GM18520 (cell line): ENCODE data around the gene ILK.
A peak's percentile ranks its signal among the peaks of the same experiment; 100 is the strongest.

ENCODE experiments used
- ATAC-seq: cut with Tn5 transposase; IDR thresholded peaks from one replicate; pipeline ENCODE4 v1.9.1; 2021; ENCODE audit not compliant: unreplicated experiment

The ILK gene

DNA sequence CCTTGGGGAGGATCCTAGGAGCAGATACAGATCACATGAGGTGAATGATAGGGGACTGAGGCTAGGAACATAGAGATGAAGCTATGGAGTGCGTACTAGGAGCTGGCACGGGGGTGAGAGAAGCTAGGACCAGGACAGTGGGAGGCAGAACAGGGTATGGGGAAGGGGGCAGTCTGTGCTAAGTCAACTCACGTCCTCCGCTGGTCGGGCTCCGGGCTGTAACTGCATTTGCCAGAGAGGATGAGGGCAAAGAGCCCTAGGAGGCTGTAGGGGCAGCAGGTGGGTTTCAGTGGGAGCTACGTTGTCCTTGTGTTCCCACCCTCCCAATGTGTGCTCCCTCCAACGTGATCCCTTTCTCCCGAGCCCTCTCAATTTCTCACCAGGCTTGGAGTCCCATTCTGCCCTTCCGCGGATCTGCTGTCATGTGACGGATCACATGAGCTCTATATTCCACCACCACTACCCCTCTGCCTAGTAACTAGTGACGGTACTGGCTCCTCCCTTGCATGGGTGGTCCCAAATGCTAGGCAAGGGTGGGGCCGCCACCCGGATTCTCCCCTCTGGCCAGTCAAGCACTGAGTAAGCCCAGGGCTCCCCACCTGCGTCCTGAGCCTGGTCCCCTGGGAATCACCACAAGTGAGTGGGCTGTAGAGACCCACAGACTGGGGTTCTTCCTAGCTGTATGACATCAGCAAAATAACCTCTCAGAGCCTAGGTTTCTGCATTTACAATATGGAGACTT is 15.6 kb downstream of the ILK start, which contains the start of gene TPP1:
TPP1 (minus strand) TSS at position 419 of the 742 bp plus-strand sequence; CDS start at position 397, 22 bp downstream.
- peak; percentile 97 for ATAC-seq

GRCh38 chr11:6620636-6621035 is 17.1 kb downstream of the ILK start:
- ATAC-seq, result no peak

DNA sequence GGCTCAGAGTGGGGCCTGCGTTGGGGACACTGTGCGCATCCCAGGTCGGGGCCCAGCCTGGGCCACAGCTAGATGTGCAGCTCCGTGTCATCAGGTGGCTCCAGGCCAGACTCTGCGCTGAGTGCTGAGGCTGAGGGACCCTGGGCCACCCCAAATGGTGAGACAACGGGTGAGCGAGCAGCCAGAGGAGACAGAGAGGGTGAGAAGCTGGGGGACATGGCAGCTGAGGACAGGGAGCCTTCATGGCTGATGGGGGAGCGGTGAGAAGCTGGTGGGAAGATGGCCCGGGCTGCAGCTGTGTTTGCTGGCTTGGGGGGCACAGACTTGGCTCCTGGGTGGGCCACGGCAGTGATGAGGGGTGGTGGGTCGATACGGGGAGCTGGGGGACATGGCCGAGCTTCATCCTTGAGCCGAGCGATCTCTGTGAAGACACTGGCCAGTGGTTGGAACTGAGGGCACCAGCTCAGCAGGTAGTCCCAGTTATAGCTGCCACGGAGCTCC is 18.2 kb downstream of the ILK start:
- ATAC-seq, result no peak

DNA sequence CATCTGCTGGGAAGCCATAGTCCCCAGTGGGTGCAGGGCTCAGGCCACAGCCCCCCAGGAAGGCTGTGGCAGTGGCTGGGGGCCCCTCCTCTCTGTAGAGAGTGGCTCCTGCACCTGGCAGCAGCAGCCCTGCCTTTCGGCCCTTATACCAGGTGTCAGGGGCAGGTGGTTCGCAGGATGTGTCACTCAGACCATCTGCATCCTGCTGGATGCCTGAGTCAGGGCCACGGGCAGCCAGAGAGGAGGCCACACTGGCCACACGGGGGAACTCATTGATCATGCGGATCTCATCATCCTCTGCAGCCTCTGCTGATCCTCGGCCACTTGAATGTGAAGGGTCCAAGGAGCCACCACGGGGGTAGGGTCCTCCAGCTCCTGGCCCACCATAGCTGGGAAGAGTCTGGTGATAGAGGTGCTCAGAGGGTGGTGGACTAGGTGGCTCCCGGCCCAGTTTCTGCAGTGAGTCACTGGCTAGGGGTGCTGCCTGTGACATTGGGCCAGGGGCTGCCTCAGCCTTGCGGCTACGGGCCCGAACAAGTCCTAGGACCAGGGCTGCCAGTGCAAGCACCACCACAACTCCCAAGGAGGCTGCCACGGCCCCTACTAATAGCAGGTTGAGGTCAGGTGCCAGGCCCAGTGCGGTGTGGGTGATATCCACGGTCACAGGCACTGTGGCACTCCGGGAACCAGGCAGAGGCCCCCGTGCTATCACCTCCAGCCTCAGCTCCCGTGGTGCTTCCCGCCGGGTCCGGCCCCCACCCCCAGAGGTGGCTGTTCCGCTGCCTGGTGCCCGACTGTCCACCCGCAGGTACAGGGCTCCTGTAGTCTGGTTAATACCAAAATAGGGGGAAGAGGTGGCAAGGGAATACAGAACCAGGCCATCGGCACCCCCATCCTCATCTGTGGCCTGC is 18.9 kb downstream of the ILK start:
- ATAC-seq, result no peak

- no peak for ATAC-seq
These were observed 20.1 kb downstream of the ILK start for GRCh38 chr11:6623391-6624363.

GRCh38 chr11:6625156-6625831 is 21.7 kb downstream of the ILK start:
- ATAC-seq, result no peak

DNA sequence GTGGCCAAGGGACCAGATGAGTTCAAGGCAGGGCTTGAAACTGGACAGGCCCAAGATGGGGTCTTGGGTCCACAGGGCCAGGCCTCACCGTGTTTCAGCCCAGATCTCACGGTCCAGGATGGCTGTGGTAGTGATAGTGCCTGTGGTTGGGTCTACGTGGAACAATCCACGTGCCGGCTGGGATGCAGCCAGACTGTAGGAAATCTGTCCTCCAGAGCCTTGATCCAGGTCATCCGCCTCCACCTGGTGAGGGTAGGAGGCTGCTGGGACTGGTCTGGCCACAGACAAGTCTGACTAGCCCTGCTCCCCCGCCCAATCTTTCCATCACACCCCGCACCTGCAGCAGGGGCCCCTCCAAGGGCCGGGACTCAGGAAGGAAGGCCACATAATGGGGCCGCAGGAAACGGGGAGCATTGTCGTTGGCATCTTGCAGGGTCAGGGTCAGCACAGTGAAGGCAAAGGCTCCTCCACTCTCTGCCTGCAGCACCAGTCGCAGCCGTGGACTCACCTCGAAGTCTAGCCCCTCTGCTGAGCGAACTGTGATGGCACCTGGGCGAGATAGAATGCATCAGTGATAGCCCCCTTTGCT is 22.4 kb downstream of the ILK start:
- ATAC-seq, result no peak

DNA sequence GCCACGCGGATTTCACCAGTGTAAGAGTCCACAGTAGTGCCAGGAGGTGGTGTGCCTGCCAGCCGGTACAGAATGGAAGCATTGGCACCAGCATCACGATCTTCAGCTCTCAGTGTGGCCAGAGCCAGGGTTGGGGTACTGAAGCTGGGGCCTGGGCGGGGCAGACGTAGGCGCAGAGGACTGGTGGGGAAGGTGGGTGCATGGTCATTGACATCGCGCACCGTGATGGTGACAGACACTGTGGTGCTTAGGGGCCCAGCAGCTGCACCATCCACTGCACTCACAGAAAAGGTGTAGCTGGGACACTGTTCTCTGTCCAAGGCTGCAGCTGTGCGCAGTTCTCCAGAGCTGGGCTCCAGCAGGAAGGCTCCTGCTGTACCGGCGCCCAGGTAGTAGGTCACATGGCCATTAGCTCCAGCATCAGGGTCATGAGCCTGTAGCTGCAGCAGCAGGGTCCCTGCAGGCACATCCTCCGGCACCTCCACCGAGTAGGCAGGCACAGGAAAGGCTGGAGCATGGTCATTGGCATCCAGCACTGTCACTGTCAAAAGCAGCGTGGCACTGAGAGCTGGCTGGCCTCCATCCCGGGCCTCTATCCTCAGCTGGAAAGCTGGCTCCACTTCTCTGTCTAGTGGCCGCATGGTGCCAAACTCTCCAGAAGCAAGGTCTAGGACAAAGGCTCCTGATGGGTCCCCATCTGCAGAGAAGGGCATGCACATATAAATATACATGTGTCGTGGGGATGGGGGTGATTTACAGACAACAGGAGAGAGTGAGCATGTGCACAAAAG is 23.6 kb downstream of the ILK start:
- ATAC-seq, result no peak

DNA sequence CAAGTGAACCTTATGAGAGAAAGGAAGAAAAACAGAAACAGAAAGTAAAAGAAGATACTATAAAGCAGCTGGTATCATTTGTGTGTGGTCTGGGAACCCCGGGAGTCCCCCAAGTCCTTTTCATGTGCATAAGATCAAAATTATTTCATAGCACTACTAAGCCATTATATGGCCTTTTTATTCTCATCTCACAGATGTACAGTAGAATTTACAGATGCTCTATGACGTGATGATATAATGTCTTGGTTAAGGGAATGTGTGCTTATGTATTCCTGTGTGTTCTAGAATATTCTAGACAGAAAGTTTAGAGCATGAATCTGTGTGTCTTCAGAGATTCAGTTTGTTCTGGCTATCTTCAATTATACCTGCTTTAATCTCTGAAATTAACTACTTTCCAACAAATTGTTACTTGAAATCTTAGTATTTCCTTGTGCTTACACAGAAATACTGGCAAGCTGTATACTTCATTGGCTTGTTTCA is 24.2 kb downstream of the ILK start:
- peak; percentile 80 for ATAC-seq

DNA sequence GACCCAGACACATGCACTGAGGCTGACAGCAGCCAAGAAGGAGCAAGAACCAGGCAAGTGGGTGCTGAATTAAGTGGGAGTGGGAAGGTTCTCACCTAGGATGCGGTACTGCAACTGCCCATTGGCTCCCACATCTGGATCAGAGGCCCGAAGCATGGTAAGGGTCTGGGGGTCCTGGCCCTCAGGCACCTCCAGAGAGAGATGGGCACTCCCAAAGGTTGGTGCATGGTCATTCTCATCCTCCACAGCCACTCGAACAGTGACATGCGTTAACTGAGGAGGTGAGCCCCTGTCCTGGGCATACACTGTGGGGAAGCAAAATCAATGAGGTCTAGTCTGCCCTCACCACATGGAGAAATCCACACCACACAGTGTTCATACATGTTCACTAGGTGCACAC is 25.0 kb downstream of the ILK start:
- ATAC-seq, result no peak

GRCh38 chr11:6629573-6629891 is 26.0 kb downstream of the ILK start:
- ATAC-seq, result no peak

DNA sequence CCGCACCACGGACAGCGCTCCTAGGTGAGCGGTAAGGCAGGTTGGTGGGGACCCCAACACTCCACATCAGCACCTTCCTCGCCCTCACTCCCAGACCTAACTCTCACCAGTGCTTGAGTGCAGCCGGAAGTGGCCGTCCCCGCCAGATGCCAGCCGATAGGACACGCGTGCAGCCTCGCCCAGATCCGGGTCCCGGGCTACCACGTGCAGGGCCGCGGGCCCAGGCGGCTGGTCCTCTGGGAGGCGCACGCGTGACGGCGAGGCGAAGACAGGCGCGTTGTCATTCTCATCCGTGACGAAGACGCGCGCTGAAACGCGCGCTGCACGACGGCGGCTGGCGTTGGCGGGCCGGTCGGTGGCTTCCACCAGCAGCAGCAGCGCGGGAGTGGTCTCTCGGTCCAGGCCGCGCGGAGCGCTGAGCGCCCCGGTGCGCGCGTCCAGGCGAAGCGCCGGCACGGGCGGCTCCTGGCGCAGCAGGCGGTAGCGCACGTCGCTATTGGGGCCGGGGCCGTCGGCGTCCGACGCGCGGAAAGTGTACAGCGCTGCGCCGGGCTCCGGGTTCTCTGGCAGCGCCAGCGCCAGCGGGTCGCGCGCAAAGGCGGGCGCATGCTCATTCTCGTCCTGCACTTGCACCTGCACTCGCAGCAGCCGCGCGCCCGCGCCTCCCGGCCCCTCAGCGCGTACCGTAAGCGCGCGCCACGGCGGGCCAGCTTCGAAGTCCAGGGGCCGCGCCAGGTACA is 26.5 kb downstream of the ILK start:
- ATAC-seq, result no peak

DNA sequence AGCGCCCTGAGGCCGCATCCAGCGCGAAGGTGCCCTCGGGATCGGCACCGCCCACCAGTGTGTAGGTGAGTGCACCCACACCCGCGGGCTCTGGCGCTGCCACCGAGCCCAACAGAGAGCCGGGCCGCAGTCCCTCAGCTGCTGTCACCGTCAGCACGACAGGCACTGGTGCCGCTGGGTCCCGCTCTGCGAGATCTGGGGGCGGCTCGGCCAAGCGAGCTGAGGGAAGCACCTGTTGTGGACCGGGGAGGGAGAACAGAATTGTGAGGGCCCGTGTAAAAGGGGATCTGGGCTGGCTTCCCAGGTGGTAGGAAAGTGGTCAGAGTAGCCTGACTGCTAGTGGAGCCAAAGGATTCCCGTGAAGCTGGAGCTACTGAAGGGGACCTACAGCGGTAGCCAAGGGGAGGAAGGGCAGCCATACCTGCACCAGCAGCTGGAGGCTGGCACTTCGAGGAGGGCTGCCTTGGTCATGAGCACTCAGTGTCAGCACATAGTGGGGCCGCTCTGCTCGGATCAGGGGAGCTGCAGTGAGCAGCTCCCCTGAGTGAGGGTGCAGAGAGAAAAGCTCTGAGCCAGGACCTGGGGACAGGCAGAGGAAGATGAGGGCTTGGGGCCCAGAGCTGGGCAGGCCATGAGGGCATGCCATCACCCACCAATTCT is 27.2 kb downstream of the ILK start:
- ATAC-seq, result no peak

DNA sequence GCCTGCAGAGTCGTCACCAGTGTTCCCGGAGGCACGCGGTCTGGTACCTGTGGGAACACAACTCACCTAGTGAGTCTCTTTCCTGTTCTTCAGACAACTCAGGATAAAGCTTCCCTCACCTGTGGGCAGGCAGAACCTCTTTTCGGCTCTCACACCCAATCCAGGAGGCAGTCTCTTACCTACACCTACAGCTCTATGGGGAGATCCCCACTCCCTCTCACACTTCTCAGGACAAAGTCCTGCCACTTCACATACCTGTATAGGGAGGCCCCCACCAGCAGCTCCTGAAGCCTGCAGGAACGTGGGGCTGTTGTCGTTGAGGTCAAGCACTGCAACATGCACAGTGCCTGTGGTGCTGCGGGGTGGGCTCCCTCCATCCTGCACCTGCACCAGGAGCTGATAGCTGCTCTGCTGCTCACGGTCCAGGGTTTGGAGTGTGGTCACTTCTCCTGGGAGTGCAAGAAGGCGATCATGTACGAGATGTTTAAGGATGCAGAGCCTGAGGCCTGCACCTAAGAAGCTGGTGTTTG is 27.9 kb downstream of the ILK start:
- ATAC-seq, result no peak

- ATAC-seq, result no peak
These were observed 28.8 kb downstream of the ILK start for GRCh38 chr11:6632116-6633073.
